H9 (cell line): Measurements from ENCODE around the gene LIMS2. TPM values are rescaled to one million over a fixed set of nuclear protein-coding genes. Genes with fewer than 3 reads are reported as not detected.

ENCODE experiments used
- DNase-seq: peaks from one replicate; pipeline ENCODE4 v3.0.0-alpha.2; 2017
- H2AFZ ChIP-seq: one replicate; pipeline ENCODE4 v1.6.1; 2013; ENCODE audit warnings: mild to moderate bottlenecking, low read length, control low read depth, moderate library complexity
- H2AK5ac ChIP-seq: 2 replicates; pipeline ENCODE4 v1.6.1; 2013; ENCODE audit warnings: low read length, control low read depth, mixed read lengths; ENCODE audit not compliant: insufficient read length
- H2BK120ac ChIP-seq: one replicate; pipeline ENCODE4 v1.6.1; 2013; ENCODE audit warnings: low read depth, mild to moderate bottlenecking, low read length, control low read depth, inconsistent platforms; ENCODE audit not compliant: poor library complexity, severe bottlenecking
- H2BK12ac ChIP-seq: 2 replicates; pipeline ENCODE4 v1.6.1; 2013; ENCODE audit warnings: low read length, control low read depth, mixed read lengths, low read depth; ENCODE audit not compliant: insufficient read length
- H2BK15ac ChIP-seq: 2 replicates; pipeline ENCODE4 v1.6.1; 2013; ENCODE audit warnings: low read depth, low read length, control low read depth
- H2BK20ac ChIP-seq: one replicate; pipeline ENCODE4 v1.6.1; 2013; ENCODE audit warnings: low read depth, mild to moderate bottlenecking, low read length, control low read depth, inconsistent platforms; ENCODE audit not compliant: poor library complexity, severe bottlenecking
- H2BK5ac ChIP-seq: 2 replicates; pipeline ENCODE4 v1.6.1; 2013; ENCODE audit warnings: low read length, control low read depth, mixed read lengths; ENCODE audit not compliant: insufficient read length
- H3K14ac ChIP-seq: 2 replicates; pipeline ENCODE4 v1.6.1; 2013; ENCODE audit warnings: low read length, control low read depth; ENCODE audit not compliant: insufficient read depth
- H3K18ac ChIP-seq: 2 replicates; pipeline ENCODE4 v1.6.1; 2013; ENCODE audit warnings: low read depth, mild to moderate bottlenecking, mixed read lengths, low read length, control low read depth; ENCODE audit not compliant: insufficient read length
- H3K23ac ChIP-seq: 2 replicates; pipeline ENCODE4 v1.6.1; 2013; ENCODE audit warnings: low read length, control low read depth, mixed read lengths, low read depth; ENCODE audit not compliant: insufficient read length
- H3K23me2 ChIP-seq: 2 replicates; pipeline ENCODE4 v1.6.1; 2013; ENCODE audit warnings: low read depth, mild to moderate bottlenecking, mixed read lengths, low read length, control low read depth; ENCODE audit not compliant: insufficient read length, poor library complexity, severe bottlenecking
- H3K27ac ChIP-seq: 2 replicates; pipeline ENCODE4 v1.5.1; 2013; ENCODE audit warnings: low read length, control low read depth, mixed read lengths, low read depth; ENCODE audit not compliant: insufficient read length
- H3K27me3 ChIP-seq: 2 replicates; pipeline ENCODE4 v1.6.1; 2013; ENCODE audit warnings: low read length, control low read depth, inconsistent platforms; ENCODE audit not compliant: insufficient read depth
- H3K4ac ChIP-seq: 2 replicates; pipeline ENCODE4 v1.6.1; 2013; ENCODE audit warnings: low read depth, mild to moderate bottlenecking, control low read depth, inconsistent platforms, low read length, moderate library complexity
- H3K4me1 ChIP-seq: 2 replicates; pipeline ENCODE4 v1.6.1; 2013; ENCODE audit warnings: low read length, control low read depth, inconsistent platforms; ENCODE audit not compliant: insufficient read depth
- H3K4me2 ChIP-seq: 2 replicates; pipeline ENCODE4 v1.6.1; 2013; ENCODE audit warnings: low read length, control low read depth, mixed read lengths; ENCODE audit not compliant: insufficient read length, insufficient read depth
- H3K56ac ChIP-seq: 2 replicates; pipeline ENCODE4 v1.6.1; 2013; ENCODE audit warnings: low read depth, mild to moderate bottlenecking, mixed read lengths, low read length, control low read depth; ENCODE audit not compliant: insufficient read length
- H3K79me1 ChIP-seq: 2 replicates; pipeline ENCODE4 v1.6.1; 2013; ENCODE audit warnings: low read depth, mild to moderate bottlenecking, moderate library complexity, low read length, control low read depth, inconsistent platforms; ENCODE audit not compliant: insufficient read depth, poor library complexity, severe bottlenecking
- H3K79me2 ChIP-seq: 2 replicates; pipeline ENCODE4 v1.6.1; 2013; ENCODE audit warnings: low read length, control low read depth, inconsistent platforms; ENCODE audit not compliant: insufficient read depth
- H3K9ac ChIP-seq: 2 replicates; pipeline ENCODE4 v1.6.1; 2013; ENCODE audit warnings: low read length, control low read depth, mixed read lengths; ENCODE audit not compliant: insufficient read length; ENCODE audit errors: extremely low read depth
- H3K9me3 ChIP-seq: one replicate; pipeline ENCODE4 v1.6.1; 2013; ENCODE audit warnings: low read depth, low read length, inconsistent platforms; ENCODE audit not compliant: control insufficient read depth
- H3T11ph ChIP-seq: one replicate; pipeline ENCODE4 v1.6.1; 2013; ENCODE audit warnings: mild to moderate bottlenecking, low read length, control low read depth, inconsistent platforms
- H4K20me1 ChIP-seq: one replicate; pipeline ENCODE4 v1.6.1; 2013; ENCODE audit not compliant: control insufficient read depth, insufficient read length, insufficient read depth
- H4K5ac ChIP-seq: 2 replicates; pipeline ENCODE4 v1.6.1; 2013; ENCODE audit warnings: low read depth, mild to moderate bottlenecking, mixed read lengths, low read length, control low read depth; ENCODE audit not compliant: insufficient read length
- H4K8ac ChIP-seq: replicated peaks from 2 replicates; pipeline ENCODE4 v1.6.1; 2013; ENCODE audit warnings: low read length, control low read depth, mixed read lengths, low read depth; ENCODE audit not compliant: insufficient read length
- H4K91ac ChIP-seq: 2 replicates; pipeline ENCODE4 v1.6.1; 2013; ENCODE audit warnings: low read depth, mild to moderate bottlenecking, moderate library complexity, mixed read lengths, low read length, control low read depth; ENCODE audit not compliant: insufficient read length
- H3K27ac Mint-ChIP-seq, 3 experiments: 2 replicates in 2 of 3; 3 replicates in 1 of 3; pipeline ENCODE4 v1.8.0; 2020 to 2021; ENCODE audit warnings: mixed read lengths in 3 of 3, mild to moderate bottlenecking in 1 of 3, moderate library complexity in 1 of 3
- H3K27me3 Mint-ChIP-seq: 2 replicates; pipeline ENCODE4 v1.8.0; 2021; ENCODE audit warnings: low read depth, mild to moderate bottlenecking, moderate library complexity, mixed read lengths
- H3K36me3 Mint-ChIP-seq, 3 experiments: 2 replicates in 2 of 3; 3 replicates in 1 of 3; pipeline ENCODE4 v1.8.0; 2020 to 2021; ENCODE audit warnings: low read depth in 3 of 3, mixed read lengths in 3 of 3; ENCODE audit not compliant: insufficient read depth in 1 of 3
- H3K4me1 Mint-ChIP-seq, 2 experiments: 2 replicates each; pipeline ENCODE4 v1.8.0; 2020; ENCODE audit warnings: mixed read lengths in 2 of 2
- H3K4me3 Mint-ChIP-seq, 2 experiments: 2 replicates in 1 of 2; 3 replicates in 1 of 2; pipeline ENCODE4 v1.8.0; 2020 to 2021; ENCODE audit warnings: mild to moderate bottlenecking in 2 of 2, mixed read lengths in 2 of 2, moderate library complexity in 1 of 2
- H3K9me3 Mint-ChIP-seq, 2 experiments: 2 replicates in 1 of 2; 3 replicates in 1 of 2; pipeline ENCODE4 v1.8.0; 2020; ENCODE audit warnings: mild to moderate bottlenecking in 2 of 2, mixed read lengths in 2 of 2, moderate library complexity in 1 of 2
- CTCF ChIP-seq: fragments of 200-600 bp; sonication (generic); conservative IDR thresholded peaks from 3 replicates; pipeline ENCODE4 v1.8.0; 2021; ENCODE audit warnings: antibody characterized with exemption, mild to moderate bottlenecking
- WGBS: extraction: QIAGEN DNeasy Blood & Tissue Kit; methylation state at CpG from one replicate; pipeline ENCODE4 v1.1.7; 2013; ENCODE audit warnings: missing lambda C conversion rate, low lambda C conversion rate, mixed read lengths; ENCODE audit not compliant: insufficient read length; ENCODE audit errors: extremely low coverage; 5-methylcytosine and 5-hydroxymethylcytosine counted together
- total RNA-seq: library from RNA; stranded (reverse); gene quantifications from 2 replicates; pipeline ENCODE4 v1.2.1, GENCODE V29; 2021

LIMS2 gene
- total RNA-seq, 1 experiment from 2014 or later, result 5.9 TPM

GRCh38 chr2:127715778-127716449 lies 40.6 kb upstream of the LIMS2 start:
- Histone ChIP-seq H2BK5ac (no peak overlapping the region), H3K79me2 (0 out of 2 replicates have a peak, but pooled peaks cover 2% of the 10 kb centered on the region), H3K9me3 (no peaks in the 10 kb centered on the region), H3K23ac (no peak overlapping the region), H3K27ac (no peak overlapping the region), H3K56ac (no peak overlapping the region), H4K8ac (no peak overlapping the region), H2BK12ac (no peak overlapping the region), H3K79me1 (no peaks in the 10 kb centered on the region), H3K4me1 (no peaks in the 10 kb centered on the region), H3K23me2 (no peaks in the 10 kb centered on the region), H2BK15ac (no peak overlapping the region), H3K4me2 (no peak overlapping the region), H2AFZ (no peak overlapping the region), H3T11ph (no peak overlapping the region), H3K14ac (no peak overlapping the region), H3K4ac (no peak overlapping the region), H4K20me1 (no peaks in the 10 kb centered on the region), H2BK20ac (no peak overlapping the region), H3K9ac (no peak overlapping the region), H4K91ac (no peak overlapping the region), H3K27me3 (no peaks in the 10 kb centered on the region), H3K18ac (no peak overlapping the region), H4K5ac (no peak overlapping the region), H2BK120ac (no peak overlapping the region), H2AK5ac (no peak overlapping the region)
- no peak overlapping the region for H3K4me3 Mint-ChIP-seq
- H3K36me3 Mint-ChIP-seq, result peaks cover 23 to 72% (median 37%) of the 10 kb centered on the region in 3 experiments
- TF ChIP-seq CTCF, result no peak
- H3K27me3 Mint-ChIP-seq, result no peaks in the 10 kb centered on the region
- WGBS, result no CpG with 5 or more reads among the region's 14 CpGs
- H3K27ac Mint-ChIP-seq, result peak overlapping the region; percentile 22 to 82 (median 62); a peak in 5 of 7 replicates
- no peaks in the 10 kb centered on the region for H3K9me3 Mint-ChIP-seq
- DNase-seq, result no peak
- peaks cover 5 to 14% of the 10 kb centered on the region in 2 experiments; a peak in 3 of 4 replicates for H3K4me1 Mint-ChIP-seq
